Vagina (tissue), 2 donors: ENCODE measurements around the gene RIPK3.

Experiments used
- POLR2A ChIP-seq, 2 donors: fragments of 450-650 bp; IDR thresholded peaks; one replicate each; pipeline ENCODE4 v1.6.1; 2017; ENCODE audit warnings: antibody characterized with exemption in 2 of 2, mild to moderate bottlenecking in 2 of 2, moderate library complexity in 2 of 2
- POLR2AphosphoS5 ChIP-seq, 2 donors: sonication (generic); formaldehyde crosslinking; IDR thresholded peaks; one replicate each; pipeline ENCODE4 v1.9.0; 2017; ENCODE audit warnings: antibody characterized with exemption in 2 of 2, mild to moderate bottlenecking in 2 of 2, low read depth in 1 of 2; ENCODE audit not compliant: insufficient read depth in 1 of 2
- TF ChIP-seq, protein P1 (sequence below), 3 experiments: fragments of 450-650 bp in 2 of 3; fragments of 200-600 bp in 1 of 3; sonication (generic) in 1 of 3; IDR thresholded peaks; one replicate each; pipeline ENCODE4 v1.5.1; 2017 to 2019; ENCODE audit warnings: antibody characterized with exemption in 3 of 3, mild to moderate bottlenecking in 2 of 3, moderate library complexity in 2 of 3

- TF ChIP-seq, protein P1, sequence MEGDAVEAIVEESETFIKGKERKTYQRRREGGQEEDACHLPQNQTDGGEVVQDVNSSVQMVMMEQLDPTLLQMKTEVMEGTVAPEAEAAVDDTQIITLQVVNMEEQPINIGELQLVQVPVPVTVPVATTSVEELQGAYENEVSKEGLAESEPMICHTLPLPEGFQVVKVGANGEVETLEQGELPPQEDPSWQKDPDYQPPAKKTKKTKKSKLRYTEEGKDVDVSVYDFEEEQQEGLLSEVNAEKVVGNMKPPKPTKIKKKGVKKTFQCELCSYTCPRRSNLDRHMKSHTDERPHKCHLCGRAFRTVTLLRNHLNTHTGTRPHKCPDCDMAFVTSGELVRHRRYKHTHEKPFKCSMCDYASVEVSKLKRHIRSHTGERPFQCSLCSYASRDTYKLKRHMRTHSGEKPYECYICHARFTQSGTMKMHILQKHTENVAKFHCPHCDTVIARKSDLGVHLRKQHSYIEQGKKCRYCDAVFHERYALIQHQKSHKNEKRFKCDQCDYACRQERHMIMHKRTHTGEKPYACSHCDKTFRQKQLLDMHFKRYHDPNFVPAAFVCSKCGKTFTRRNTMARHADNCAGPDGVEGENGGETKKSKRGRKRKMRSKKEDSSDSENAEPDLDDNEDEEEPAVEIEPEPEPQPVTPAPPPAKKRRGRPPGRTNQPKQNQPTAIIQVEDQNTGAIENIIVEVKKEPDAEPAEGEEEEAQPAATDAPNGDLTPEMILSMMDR (IDR thresholded peaks at IDR 0.05), result no peak
- TF ChIP-seq POLR2A (IDR thresholded peaks at IDR 0.05) (no peak), POLR2AphosphoS5 (IDR thresholded peaks at IDR 0.05; ENCODE audit: insufficient read depth in 1 of 2, low read depth in 1 of 2) (no peak)
These were observed 35.8 kb downstream of the RIPK3 start for GRCh38 chr14:24304019-24304387.
